ENCODE results near the gene AAK1. TPM values are rescaled to one million over a fixed set of nuclear protein-coding genes. Genes with fewer than 3 reads are reported as not detected.
A peak's percentile ranks its signal among the peaks of the same experiment; 100 is the strongest.

The AAK1 gene
- total RNA-seq, 2 donors from 2014 or later = 55.2 to 77.9 TPM

DNA sequence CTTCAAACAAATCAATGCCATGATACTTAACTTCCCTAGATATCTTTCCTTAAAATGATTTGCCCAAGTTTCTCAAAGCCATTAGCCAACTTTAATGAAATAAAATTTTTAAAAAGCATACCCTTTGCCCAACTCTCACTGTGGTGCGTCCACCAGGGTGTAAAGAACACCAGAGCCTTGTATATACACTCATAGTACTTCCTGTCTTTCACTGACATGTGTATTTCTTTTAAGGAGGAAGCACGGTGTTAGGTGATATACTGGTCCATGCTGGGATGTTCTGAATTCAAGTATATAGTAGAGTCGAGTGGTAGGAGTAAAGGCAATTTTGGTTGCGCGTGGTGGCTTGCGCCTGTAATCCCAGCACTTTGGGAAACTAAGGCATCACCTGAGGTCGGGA is 22.7 kb downstream of the AAK1 start:
- Histone ChIP-seq H3K9me3 (no peaks in the 10 kb centered on the region), H3K27me3 (replicated peaks; ENCODE audit: insufficient read depth) (no peaks in the 10 kb centered on the region), H3K4me1 (ENCODE audit: control insufficient read depth in 1 of 2, low read depth in 2 of 2) (peaks cover 16 to 57% of the 10 kb centered on the region in 2 donors), H3K27ac (no peak overlapping the region), H3K36me3 (no peaks in the 10 kb centered on the region), H3K4me3 (no peak overlapping the region)
- ATAC-seq (ENCODE audit: insufficient number of reproducible peaks, low FRiP score, low read depth) (no peak), DNase-seq (ENCODE audit: low spot score) (no peak)
- TF ChIP-seq, protein P1, sequence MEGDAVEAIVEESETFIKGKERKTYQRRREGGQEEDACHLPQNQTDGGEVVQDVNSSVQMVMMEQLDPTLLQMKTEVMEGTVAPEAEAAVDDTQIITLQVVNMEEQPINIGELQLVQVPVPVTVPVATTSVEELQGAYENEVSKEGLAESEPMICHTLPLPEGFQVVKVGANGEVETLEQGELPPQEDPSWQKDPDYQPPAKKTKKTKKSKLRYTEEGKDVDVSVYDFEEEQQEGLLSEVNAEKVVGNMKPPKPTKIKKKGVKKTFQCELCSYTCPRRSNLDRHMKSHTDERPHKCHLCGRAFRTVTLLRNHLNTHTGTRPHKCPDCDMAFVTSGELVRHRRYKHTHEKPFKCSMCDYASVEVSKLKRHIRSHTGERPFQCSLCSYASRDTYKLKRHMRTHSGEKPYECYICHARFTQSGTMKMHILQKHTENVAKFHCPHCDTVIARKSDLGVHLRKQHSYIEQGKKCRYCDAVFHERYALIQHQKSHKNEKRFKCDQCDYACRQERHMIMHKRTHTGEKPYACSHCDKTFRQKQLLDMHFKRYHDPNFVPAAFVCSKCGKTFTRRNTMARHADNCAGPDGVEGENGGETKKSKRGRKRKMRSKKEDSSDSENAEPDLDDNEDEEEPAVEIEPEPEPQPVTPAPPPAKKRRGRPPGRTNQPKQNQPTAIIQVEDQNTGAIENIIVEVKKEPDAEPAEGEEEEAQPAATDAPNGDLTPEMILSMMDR (IDR thresholded peaks at IDR 0.05) = no peak

DNA sequence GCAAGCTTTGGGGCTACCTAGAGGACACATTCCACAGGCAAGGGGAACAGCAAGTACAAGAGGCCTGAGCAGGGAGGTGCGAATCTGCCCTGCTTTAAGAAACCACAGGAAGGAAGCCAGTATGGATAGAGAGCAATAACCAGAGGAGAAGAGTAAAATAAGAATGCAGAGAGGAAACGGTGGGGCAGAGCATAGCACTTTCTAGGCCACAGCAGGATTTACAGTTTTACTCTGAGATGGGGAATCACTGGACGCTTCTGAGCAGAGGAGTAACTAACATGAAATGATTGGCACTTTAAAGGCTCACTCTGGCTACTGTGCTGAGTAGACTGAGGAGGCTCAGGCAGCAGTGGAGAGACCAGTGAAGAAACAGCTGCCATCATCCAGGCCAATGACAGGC is 23.8 kb downstream of the AAK1 start:
- Histone ChIP-seq H3K9me3 (no peaks in the 10 kb centered on the region), H3K27me3 (replicated peaks; ENCODE audit: insufficient read depth) (no peaks in the 10 kb centered on the region), H3K4me1 (ENCODE audit: control insufficient read depth in 1 of 2, low read depth in 2 of 2) (peaks cover 16 to 54% of the 10 kb centered on the region in 2 donors), H3K27ac (no peak overlapping the region), H3K36me3 (no peaks in the 10 kb centered on the region), H3K4me3 (no peak overlapping the region)
- no peak for ATAC-seq (ENCODE audit: insufficient number of reproducible peaks, low FRiP score, low read depth)
- DNase-seq (ENCODE audit: low spot score) = no peak
- TF ChIP-seq, protein P1 (IDR thresholded peaks at IDR 0.05) = no peak

DNA sequence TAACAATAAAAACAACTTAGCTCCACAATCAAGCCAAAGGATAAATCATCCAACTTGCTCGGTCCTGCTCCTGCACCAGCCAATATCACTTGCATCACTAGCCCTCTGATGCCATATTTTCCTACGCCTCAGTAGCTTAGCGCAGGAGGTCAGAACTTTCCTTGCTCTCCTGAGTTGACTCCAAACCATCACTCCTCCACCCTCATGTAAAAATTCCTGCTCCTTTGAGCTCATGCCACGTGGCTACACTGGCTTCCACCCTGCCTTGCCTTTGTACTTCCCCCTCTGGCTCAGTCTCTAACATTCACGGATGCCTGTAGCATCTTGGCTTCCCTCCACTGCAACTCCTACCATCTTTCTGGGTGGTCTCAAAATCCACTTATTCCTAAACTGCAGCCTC is 25.2 kb downstream of the AAK1 start:
- H3K4me3 ChIP-seq = no peak overlapping the region
- H3K27ac ChIP-seq = no peak overlapping the region
- peaks cover 9 to 43% of the 10 kb centered on the region in 2 donors for H3K4me1 ChIP-seq (ENCODE audit: control insufficient read depth in 1 of 2, low read depth in 2 of 2)
- no peaks in the 10 kb centered on the region for H3K27me3 ChIP-seq (replicated peaks; ENCODE audit: insufficient read depth)
- peak; percentile 67 for ATAC-seq (ENCODE audit: insufficient number of reproducible peaks, low FRiP score, low read depth)
- H3K36me3 ChIP-seq = no peaks in the 10 kb centered on the region
- TF ChIP-seq, protein P1 (IDR thresholded peaks at IDR 0.05) = no peak
- H3K9me3 ChIP-seq = no peaks in the 10 kb centered on the region
- peak; percentile 7 for DNase-seq (ENCODE audit: low spot score)

DNA sequence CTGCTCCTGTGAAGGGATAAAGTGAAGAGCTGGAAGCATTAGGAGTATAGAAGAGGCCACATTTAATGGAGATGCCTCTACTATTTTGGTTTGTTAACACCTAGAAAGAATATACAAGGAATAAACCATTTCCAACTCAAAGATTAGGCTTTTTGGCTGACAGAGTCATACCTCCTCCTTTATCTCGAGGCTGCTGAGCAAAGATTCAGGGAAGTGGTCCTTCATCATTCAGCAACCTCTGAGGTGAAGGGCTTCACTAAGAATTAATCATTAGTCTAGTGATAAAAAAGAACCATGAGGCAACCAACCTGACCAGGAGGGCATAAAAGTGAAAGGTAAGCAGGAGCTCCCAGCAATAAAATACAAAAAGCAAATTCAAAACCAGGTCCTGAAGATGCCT is 25.8 kb downstream of the AAK1 start:
- ATAC-seq (ENCODE audit: insufficient number of reproducible peaks, low FRiP score, low read depth) = no peak
- no peak overlapping the region for H3K4me3 ChIP-seq
- no peak overlapping the region for H3K27ac ChIP-seq
- TF ChIP-seq, protein P1 (IDR thresholded peaks at IDR 0.05) = no peak
- DNase-seq (ENCODE audit: low spot score) = no peak
- no peaks in the 10 kb centered on the region for H3K9me3 ChIP-seq
- H3K27me3 ChIP-seq (replicated peaks; ENCODE audit: insufficient read depth) = no peaks in the 10 kb centered on the region
- H3K4me1 ChIP-seq (ENCODE audit: control insufficient read depth in 1 of 2, low read depth in 2 of 2) = peaks cover 9 to 43% of the 10 kb centered on the region in 2 donors
- H3K36me3 ChIP-seq = no peaks in the 10 kb centered on the region

DNA sequence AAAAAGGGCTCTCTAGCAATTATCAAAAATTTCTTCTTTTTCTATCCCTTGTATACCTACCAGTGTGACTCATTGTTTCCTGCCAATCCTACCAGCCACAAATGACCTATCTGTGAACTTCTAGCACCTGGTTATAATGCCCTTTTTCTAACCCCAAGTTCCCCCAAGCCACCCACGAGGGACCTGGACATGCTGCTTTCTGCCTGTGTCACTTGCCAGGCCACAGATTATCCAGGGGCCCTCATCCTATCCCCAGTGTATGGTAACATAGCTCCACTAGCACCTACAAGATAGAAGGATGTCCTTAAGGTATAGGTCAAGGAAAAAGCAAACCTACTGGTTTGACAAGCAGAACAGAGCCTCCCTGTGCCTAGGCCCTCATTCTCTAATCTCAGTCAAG is 26.8 kb downstream of the AAK1 start:
- ATAC-seq (ENCODE audit: insufficient number of reproducible peaks, low FRiP score, low read depth) (no peak), DNase-seq (ENCODE audit: low spot score) (no peak)
- Histone ChIP-seq H3K4me1 (ENCODE audit: control insufficient read depth in 1 of 2, low read depth in 2 of 2) (peaks cover 9 to 43% of the 10 kb centered on the region in 2 donors), H3K27me3 (replicated peaks; ENCODE audit: insufficient read depth) (no peaks in the 10 kb centered on the region), H3K9me3 (no peaks in the 10 kb centered on the region), H3K36me3 (no peaks in the 10 kb centered on the region), H3K27ac (no peak overlapping the region), H3K4me3 (no peak overlapping the region)
- TF ChIP-seq, protein P1 (IDR thresholded peaks at IDR 0.05) = no peak

All from thoracic aorta (tissue), 2 donors.